ENCODE measurements around the gene SHISA7. TPM values are rescaled to one million over a fixed set of nuclear protein-coding genes. Genes with fewer than 3 reads are reported as not detected.
A peak's percentile ranks its signal among the peaks of the same experiment; 100 is the strongest.

SHISA7 gene
- total and polyA plus RNA-seq, 7 donors: 0.01 TPM; not detected in 6

- Histone ChIP-seq H3K36me3 (ENCODE audit: insufficient read depth in 1 of 2, low read depth in 1 of 2) (peaks cover 0 to 17% of the 10 kb centered on the region in 2 donors), H3K9me3 (no peaks in the 10 kb centered on the region), H3K4me1 (peaks cover 9% of the 10 kb centered on the region), H3K4me3 (peak overlapping the region; percentile 47), H3K27me3 (ENCODE audit: insufficient read depth in 3 of 3, low read length in 2 of 3) (peaks cover 0 to 11% (median 5%) of the 10 kb centered on the region in 3 donors), H3K27ac (peak overlapping the region; percentile 73)
- intact Hi-C loops (cut with DNase I): no loop called here
- WGBS, 3 donors: 29 to 61% (median 38%) methylated on average over 51 to 53 of the region's 53 CpGs
- DNase-seq: peak in 1 of 2 donors; percentile 65
- peak; percentile 28 for TF ChIP-seq CTCF (IDR thresholded peaks at IDR 0.05)
- peak; percentile 3 to 54 (median 31) for ATAC-seq
These were observed 43.2 kb upstream of the SHISA7 start for GRCh38 chr19:55486043-55486970.

DNA sequence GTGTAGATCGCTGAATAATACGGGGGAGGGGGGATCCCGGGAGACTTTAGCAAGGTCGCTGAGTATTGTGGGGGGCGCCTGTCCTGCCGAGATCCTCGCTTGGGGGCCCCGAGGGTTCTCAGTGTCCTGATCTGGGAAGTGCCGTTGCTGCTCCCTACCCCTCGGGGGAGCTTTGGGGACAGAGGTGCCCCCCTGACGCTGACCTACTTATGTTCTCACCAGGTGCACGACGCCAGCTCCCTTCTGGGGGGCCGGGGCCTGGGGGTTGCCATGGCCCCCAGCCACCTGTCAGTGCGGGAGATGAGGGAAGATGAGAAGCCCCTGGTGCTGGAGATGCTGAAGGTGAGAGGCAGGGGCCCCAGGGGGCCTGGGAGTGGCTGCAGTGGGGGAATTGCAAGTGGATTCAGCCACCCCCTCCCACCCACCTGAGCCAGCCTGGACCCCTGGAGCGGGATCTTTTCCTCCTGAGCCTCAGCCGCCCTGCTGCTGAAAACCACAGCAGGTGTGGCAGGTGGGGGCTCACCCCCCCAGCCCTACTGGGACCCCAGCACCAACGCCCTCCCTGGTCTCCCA is 42.4 kb upstream of the SHISA7 start:
- DNase-seq: peak in 1 of 2 donors; percentile 53
- Histone ChIP-seq H3K27ac (peak overlapping the region; percentile 69), H3K27me3 (ENCODE audit: insufficient read depth in 3 of 3, low read length in 2 of 3) (peaks cover 0 to 9% (median 5%) of the 10 kb centered on the region in 3 donors), H3K4me1 (peaks cover 9% of the 10 kb centered on the region), H3K9me3 (no peaks in the 10 kb centered on the region), H3K4me3 (peak overlapping the region; percentile 69), H3K36me3 (ENCODE audit: insufficient read depth in 1 of 2, low read depth in 1 of 2) (peaks cover 0 to 18% of the 10 kb centered on the region in 2 donors)
- no peak for TF ChIP-seq CTCF (IDR thresholded peaks at IDR 0.05)
- intact Hi-C loops (cut with DNase I): no loop called here
- WGBS, 3 donors: 21 to 27% (median 23%) methylated on average over 17 to 18 of the region's 18 CpGs
- peak in 1 of 4 donors; percentile 1 for ATAC-seq

- DNase-seq: peak; percentile 64 to 78
- Histone ChIP-seq H3K27ac (peak within 1 kb of the TSS; percentile 73), H3K27me3 (ENCODE audit: insufficient read depth in 3 of 3, low read length in 2 of 3) (peaks cover 0 to 9% (median 5%) of the 10 kb centered on the region in 3 donors), H3K9me3 (no peaks in the 10 kb centered on the region), H3K4me3 (peak within 1 kb of the TSS; percentile 69), H3K4me1 (peaks cover 9% of the 10 kb centered on the region), H3K36me3 (ENCODE audit: insufficient read depth in 1 of 2, low read depth in 1 of 2) (peaks cover 0 to 18% of the 10 kb centered on the region in 2 donors)
- WGBS, 3 donors: 1 to 2% (median 2%) methylated on average over 55 to 78 of the region's 78 CpGs
- intact Hi-C loops (cut with DNase I): no loop called here
- no peak for TF ChIP-seq CTCF (IDR thresholded peaks at IDR 0.05)
- ATAC-seq: peak; percentile 45 to 69 (median 53)
These were observed 41.7 kb upstream of the SHISA7 start, which contains the start of gene NAT14 for GRCh38 chr19:55484593-55485438. Gene NAT14, plus strand, starts transcription at chr19:55485188. Its CDS starts 521 bp downstream, at chr19:55485709.

DNA sequence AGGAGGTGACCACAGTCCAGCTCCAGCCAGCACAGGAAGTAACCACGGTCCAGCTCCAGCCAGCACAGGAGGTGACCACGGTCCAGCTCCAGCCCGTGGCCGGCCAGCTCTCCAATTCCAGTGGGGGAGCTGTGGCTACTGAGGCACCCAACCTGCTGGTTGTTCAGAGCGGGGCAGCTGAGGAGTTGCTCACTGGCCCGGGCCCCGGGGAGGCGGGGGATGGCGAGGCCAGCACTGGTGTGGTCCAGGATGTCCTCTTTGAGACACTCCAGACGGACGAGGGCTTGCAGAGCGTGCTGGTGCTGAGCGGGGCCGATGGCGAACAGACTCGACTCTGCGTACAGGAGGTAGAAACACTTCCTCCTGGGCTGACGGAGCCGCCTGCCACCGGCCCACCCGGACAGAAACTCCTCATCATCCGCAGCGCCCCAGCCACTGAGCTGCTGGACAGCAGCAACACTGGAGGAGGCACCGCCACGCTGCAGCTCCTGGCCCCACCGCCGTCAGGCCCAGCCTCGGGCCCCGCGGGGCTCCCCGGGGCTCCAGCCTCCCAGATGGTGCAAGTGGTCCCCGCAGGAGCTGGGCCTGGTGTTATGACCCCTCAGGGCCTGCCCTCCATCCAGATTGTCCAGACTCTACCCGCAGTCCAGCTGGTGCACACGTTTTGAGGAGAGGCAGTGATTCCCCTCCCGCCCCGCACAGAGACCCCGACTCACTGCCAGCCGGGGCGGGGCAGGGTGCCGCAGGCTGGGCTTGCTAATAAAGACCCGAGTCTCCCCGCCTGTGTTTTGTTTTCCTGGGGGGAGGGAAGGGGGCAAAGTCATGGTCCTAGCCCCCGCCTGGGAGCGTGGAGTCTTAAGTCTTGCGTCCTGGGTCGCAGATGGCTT is 40.8 kb upstream of the SHISA7 start:
- peaks cover 9% of the 10 kb centered on the region for H3K4me1 ChIP-seq
- WGBS, 3 donors: 67 to 78% (median 74%) methylated on average over 35 to 46 of the region's 46 CpGs
- no peak overlapping the region for H3K27ac ChIP-seq
- no peaks in the 10 kb centered on the region for H3K9me3 ChIP-seq
- intact Hi-C loops (cut with DNase I): no loop called here
- no peak for TF ChIP-seq CTCF (IDR thresholded peaks at IDR 0.05)
- DNase-seq: no peak
- peaks cover 0 to 6% (median under 1%) of the 10 kb centered on the region in 3 donors for H3K27me3 ChIP-seq (ENCODE audit: insufficient read depth in 3 of 3, low read length in 2 of 3)
- H3K4me3 ChIP-seq: peak overlapping the region; percentile 69
- no peak for ATAC-seq
- peaks cover 0 to 18% of the 10 kb centered on the region in 2 donors for H3K36me3 ChIP-seq (ENCODE audit: insufficient read depth in 1 of 2, low read depth in 1 of 2)

Measured in psoas muscle (tissue), 8 donors.